ENCODE data around the gene ILF2.
A peak's percentile ranks its signal among the peaks of the same experiment; 100 is the strongest.
"Not testable (repeated sequence)": the region's sequence is repeated elsewhere in the genome, so short reads cannot be mapped to it uniquely, and the experiment has no call there.

The ILF2 gene

GRCh38 chr1:153679337-153680119 is 8.7 kb upstream of the ILF2 start:
- DNase-seq (ENCODE audit: low read depth) = no peak

- DNase-seq (ENCODE audit: low read depth) = no peak
Observed at GRCh38 chr1:153678519-153679336, 7.9 kb upstream of the ILF2 start, which contains the start of gene NPR1. Gene NPR1, plus strand, starts transcription at chr1:153678688. Its CDS starts 421 bp downstream, at chr1:153679109.

DNA sequence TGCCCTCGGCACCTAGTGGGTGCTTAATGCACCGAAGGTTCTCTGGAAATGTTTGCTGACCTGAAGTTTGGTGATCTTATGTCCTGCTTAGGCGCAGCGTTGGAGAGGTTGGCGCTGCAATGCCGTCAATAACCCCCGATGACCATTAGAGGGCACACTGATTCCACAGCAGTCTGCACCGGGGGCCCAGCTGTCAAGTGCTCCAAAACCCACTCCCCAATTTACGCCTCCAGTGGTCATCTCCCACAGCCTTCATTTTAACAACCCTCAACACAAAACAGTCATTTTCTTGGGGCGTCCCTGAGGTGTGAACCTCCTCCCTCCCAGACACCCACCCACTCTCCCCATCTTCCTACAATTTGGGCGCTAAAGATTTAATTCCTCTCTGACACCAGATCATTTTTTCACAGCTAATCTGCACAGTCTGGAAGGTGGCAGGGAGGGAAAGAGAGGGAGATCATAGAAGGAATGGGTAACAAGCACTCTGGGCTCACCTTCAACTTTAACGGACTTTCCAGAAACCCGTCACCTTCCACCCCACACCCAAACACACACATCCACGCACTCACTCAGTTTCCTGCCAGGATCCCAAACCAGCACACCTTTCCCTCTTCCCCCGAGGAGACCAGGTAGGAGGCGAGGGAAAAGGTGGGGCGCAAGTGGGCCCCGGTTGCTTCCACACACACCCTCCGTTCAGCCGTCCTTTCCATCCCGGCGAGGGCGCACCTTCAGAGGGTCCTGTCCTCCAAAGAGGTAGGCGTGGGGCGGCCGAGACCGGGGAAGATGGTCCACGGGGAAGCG is 7.1 kb upstream of the ILF2 start:
- DNase-seq (ENCODE audit: low read depth) = no peak

GRCh38 chr1:153673511-153673910 is 2.7 kb upstream of the ILF2 start:
- no peak for DNase-seq (ENCODE audit: low read depth)

GRCh38 chr1:153671628-153672353 is 998 bp upstream of the ILF2 start:
- DNase-seq (ENCODE audit: low read depth) = not testable (repeated sequence)

- DNase-seq (ENCODE audit: low read depth) = no peak
Observed at GRCh38 chr1:153670257-153670858, 435 bp downstream of the ILF2 start.

DNA sequence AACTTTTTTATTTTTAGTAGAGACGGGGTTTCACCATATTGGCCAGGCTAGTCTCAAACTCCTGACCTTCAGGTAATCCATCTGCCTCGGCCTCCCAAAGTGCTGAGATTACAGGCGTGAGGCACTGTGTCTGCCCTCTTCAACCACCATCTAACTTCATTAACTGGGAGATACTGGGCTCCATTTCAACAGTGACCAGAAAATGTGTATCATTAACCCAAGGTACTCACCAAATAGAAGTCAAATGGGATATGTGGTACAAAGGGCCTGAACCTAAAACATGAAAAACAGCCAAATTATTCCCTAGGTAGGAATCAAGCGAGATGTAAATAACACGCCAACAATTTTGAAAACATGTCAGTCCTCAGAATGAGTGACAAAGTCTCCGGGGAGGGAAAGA is 1.2 kb downstream of the ILF2 start:
- DNase-seq (ENCODE audit: low read depth) = no peak

DNA sequence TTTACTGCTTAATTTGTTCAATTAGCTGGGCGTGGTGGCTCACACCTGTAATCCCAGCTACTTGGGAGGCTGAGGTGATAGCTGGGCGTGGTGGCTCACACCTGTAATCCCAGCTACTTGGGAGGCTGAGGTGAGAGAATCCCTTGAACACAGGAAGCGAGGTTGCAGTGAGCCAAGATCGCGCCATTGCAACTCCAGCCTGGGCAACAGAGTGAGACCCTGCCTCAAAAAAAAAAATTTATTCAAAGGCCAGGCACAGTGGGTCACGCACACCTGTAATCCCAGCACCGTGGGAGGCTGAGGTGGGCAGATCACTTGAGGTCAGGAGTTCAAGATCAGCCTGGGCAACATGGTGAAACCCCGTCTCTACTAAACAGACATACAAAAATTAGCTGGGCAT is 2.1 kb downstream of the ILF2 start:
- DNase-seq (ENCODE audit: low read depth) = not testable (repeated sequence)

DNA sequence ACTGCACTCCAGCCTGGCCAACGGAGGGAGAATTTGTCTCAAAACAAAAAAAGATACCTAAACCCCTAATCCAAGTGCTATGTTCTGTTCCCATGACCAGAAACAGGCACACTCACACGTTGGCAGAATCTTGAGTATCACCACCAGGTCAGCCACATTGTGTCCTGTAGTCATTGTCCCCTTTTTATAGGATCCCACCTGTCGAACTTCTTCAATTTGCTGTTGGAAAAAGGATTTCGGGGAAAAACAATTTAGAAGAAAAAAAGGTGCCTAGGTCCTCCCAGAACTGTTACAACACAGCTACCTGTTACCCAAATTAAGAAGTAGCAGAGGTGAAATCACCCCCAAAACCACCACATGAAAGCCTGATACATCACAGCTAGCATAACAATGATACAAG is 3.4 kb downstream of the ILF2 start:
- DNase-seq (ENCODE audit: low read depth) = no peak

DNA sequence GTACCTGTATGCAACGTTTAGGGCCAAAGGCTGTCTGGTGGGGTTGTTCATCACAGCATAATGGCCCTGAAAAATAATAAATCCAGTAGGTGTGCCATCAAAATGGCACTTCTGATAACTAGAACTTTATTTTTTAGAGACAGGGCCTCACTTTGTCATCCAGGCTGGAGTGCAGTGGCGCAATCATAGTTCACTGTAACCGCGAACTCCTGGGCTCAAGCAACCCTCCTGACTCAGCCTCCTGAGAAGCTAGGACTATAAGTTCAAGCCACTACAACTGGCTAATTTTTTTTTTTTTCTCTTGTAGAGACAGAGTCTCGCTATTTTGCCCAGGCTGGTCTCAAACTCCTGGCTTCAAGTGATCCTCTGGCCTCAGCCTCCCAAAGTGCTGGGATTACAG is 7.6 kb downstream of the ILF2 start:
- DNase-seq (ENCODE audit: low read depth) = no peak

GRCh38 chr1:153662269-153662668 is 8.5 kb downstream of the ILF2 start:
- DNase-seq (ENCODE audit: low read depth) = no peak

GRCh38 chr1:153661111-153661708 is 9.6 kb downstream of the ILF2 start:
- no peak for DNase-seq (ENCODE audit: low read depth)

GRCh38 chr1:153659656-153660055 is 11.1 kb downstream of the ILF2 start:
- no peak for DNase-seq (ENCODE audit: low read depth)

GRCh38 chr1:153659175-153659534 is 11.6 kb downstream of the ILF2 start:
- DNase-seq (ENCODE audit: low read depth) = no peak

DNA sequence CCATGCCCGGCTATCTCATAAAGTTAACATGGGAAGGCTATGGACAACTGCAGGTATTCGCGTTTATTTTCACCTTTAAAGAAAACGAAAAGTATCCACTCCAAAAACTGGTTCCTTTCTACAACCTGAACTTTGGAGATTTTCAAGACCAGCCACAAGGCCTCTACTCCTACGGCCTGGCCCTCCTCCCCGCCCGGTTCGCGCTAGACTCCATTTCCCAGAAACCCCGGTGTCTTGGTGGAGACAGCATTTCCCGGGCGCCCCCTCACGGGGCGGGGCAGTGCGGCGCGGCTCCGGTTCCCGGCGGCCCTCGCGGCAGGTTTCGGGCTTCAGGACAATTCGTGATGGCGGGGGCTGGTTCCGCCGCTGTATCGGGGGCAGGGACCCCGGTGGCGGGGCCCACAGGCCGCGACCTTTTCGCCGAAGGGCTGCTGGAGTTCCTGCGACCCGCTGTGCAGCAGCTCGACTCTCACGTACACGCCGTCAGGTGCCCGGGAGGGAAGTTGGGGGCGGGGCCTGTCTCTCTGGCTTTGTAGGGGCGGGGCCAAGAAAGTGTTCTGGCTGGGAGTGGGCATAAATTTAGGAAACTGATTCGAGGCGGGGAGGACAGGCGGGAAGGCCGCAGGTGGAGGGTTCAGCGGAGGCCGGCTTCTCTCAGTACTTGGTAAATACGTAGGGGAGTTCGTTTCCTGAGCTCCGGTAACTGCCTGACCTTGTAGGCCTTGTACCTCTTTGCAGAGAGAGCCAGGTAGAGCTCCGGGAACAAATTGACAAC is 12.2 kb downstream of the ILF2 start, which contains the start of gene SNAPIN:
TSS of gene SNAPIN (plus strand) at position 304 of the 775 bp plus-strand sequence. CDS start at position 345, 41 bp downstream.
- DNase-seq (ENCODE audit: low read depth) = peak; percentile 78

GRCh38 chr1:153655333-153655732 is 15.5 kb downstream of the ILF2 start:
- DNase-seq (ENCODE audit: low read depth) = no peak

GRCh38 chr1:153652805-153653500 is 17.8 kb downstream of the ILF2 start:
- DNase-seq (ENCODE audit: low read depth) = no peak

DNA sequence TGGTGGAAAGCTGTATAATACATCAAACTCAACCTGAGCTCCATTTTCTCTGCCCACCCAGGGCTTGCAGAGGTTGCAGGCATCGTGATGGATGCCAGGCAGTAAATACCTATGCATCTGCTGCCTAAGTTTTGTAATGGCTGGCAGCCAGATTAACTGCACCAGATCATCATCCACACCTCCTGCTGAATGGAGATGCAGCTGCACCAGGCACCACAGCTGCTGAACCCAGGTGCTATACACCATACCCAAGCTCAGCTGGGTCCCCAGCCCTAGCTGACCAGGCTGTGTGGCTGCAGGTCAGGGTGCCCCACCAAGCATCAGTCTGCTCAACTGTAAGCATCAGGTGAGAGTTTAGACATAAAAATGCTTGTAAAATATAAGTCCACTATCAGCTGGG is 19.0 kb downstream of the ILF2 start:
- DNase-seq (ENCODE audit: low read depth) = no peak

- no peak for DNase-seq (ENCODE audit: low read depth)
Observed at GRCh38 chr1:153649863-153650235, 20.9 kb downstream of the ILF2 start.
